Measurements from ENCODE around the gene NXPE1. TPM values are rescaled to one million over a fixed set of nuclear protein-coding genes. Genes with fewer than 3 reads are reported as not detected.

Gene NXPE1
- total and polyA plus RNA-seq, 9 of the 15 experiments (the other 6 are each of a cell fraction or from before 2014, with no cell fraction given): not detected

- TF ChIP-seq, protein P1, sequence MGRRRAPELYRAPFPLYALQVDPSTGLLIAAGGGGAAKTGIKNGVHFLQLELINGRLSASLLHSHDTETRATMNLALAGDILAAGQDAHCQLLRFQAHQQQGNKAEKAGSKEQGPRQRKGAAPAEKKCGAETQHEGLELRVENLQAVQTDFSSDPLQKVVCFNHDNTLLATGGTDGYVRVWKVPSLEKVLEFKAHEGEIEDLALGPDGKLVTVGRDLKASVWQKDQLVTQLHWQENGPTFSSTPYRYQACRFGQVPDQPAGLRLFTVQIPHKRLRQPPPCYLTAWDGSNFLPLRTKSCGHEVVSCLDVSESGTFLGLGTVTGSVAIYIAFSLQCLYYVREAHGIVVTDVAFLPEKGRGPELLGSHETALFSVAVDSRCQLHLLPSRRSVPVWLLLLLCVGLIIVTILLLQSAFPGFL (CRISPR knock-in tag; IDR thresholded peaks at IDR 0.05): no peak
Measured at GRCh38 chr11:114596175-114596919, 36.7 kb upstream of the NXPE1 start (continued).

- Histone ChIP-seq H3K36me3 (ENCODE audit: control insufficient read depth, insufficient read depth, low read length) (no peaks in the 10 kb centered on the region), H2AFZ (ENCODE audit: low read depth, low read length) (no peak within 1 kb of the TSS), H3K27ac (ENCODE audit: extremely low read depth, low read depth, low read length) (no peak within 1 kb of the TSS), H4K20me1 (replicated peaks; ENCODE audit: control insufficient read depth, insufficient read depth, low read length) (no peaks in the 10 kb centered on the region), H3K4me3 (no peak within 1 kb of the TSS), H3K9me1 (ENCODE audit: control insufficient read depth, insufficient read depth, low read length) (no peaks in the 10 kb centered on the region), H3K4me1 (replicated peaks in 1 of 2; ENCODE audit: control insufficient read depth in 2 of 2, insufficient read depth in 2 of 2, low read length in 2 of 2) (no peaks in the 10 kb centered on the region), H3K79me2 (ENCODE audit: control insufficient read depth, insufficient read depth, low read length) (no peaks in the 10 kb centered on the region), H3K27me3 (ENCODE audit: control insufficient read depth in 2 of 2, insufficient read depth in 2 of 2, low read length in 2 of 2) (no peaks in the 10 kb centered on the region; a peak in 1 of 5 replicates), H3K9ac (ENCODE audit: insufficient read depth in 1 of 2, low read depth in 2 of 2, low read length in 2 of 2) (no peak within 1 kb of the TSS), H3K9me3 (replicated peaks; ENCODE audit: control insufficient read depth, insufficient read depth, low read depth, low read length) (no peaks in the 10 kb centered on the region), H3K4me2 (ENCODE audit: insufficient read depth, low read length) (no peak within 1 kb of the TSS)
- BruUV-seq (replicated peaks): no TSS peak
- FAIRE-seq (no peak), ATAC-seq (no peak), DNase-seq (ENCODE audit: extremely low read depth in 1 of 4, low spot score in 3 of 4) (no peak)
- intact Hi-C loops (cut with micrococcal nuclease) (no loop called here), in situ Hi-C loops (cut with MboI) (loop anchor here (10.0 kb wide), 1 partner anchor 139 kb away; no protein-coding TSS in a partner anchor)
- POLR2A ChIA-PET: interaction anchor here (0.6 kb wide), 1 partner anchor 15 kb away, joined by 3 read pairs; no protein-coding TSS in a partner anchor
- 0% methylated on average over 2 of the region's 2 CpGs for WGBS (ENCODE audit: insufficient coverage, low coverage, missing lambda C conversion rate)
- no peak for TF ChIP-seq THRAP3 (IDR thresholded peaks at IDR 0.05; ENCODE audit: borderline replicate concordance)
- CTCF ChIA-PET (ENCODE audit: low intra/inter-chr PET ratio): no interaction called here
Measured at GRCh38 chr11:114595571-114595970, 35.9 kb upstream of the NXPE1 start, which contains the start of gene NXPE4. Gene NXPE4 (minus strand): TSS chr11:114595786. CDS start chr11:114594759, 1,027 bp downstream.

Data from K562 (cell line).